ENCODE data around the gene OBSCN. TPM values are rescaled to one million over a fixed set of nuclear protein-coding genes. Genes with fewer than 3 reads are reported as not detected.

OBSCN gene
- total and polyA plus RNA-seq, 11 donors, result 155 to 524 (median 354) TPM

DNA sequence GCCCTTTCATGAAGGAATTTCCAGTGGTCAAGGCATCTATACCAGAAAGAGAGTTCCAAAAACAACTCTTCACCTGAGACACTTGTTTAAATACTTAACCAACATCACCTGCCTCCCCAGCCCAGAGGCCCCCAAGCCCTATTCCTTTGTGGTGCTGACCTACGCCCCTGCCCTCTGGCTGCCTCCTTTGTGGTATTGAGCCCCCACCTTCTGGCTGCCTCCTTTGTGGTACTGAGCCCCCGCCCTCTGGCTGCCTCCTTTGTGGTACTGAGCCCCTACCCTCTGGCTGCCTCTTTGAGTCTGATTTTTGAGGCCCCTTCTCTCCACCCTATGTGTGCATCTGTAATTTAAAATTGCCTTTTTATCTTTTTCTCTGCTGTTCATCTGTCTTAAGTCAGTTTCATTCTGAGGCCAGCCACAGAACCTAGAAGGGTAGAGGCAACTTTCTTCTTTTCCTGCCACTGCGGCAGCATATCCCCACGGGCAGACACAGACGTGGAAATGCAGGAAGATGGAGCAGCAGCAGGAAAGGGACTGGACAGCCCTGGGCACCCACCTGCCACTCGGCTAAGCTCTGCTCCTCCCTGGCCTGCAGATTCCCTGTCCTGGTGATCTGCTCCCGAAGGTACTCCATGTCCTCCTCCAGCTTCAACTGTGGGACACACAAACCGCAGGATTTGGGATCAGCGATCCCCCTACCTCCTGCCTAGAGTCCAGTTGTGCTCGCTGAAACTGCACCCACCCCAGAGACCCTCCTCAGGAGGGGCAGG lies 205.6 kb downstream of the OBSCN start:
- peaks cover 0 to 4% (median 0%) of the 10 kb centered on the region in 9 donors for H3K36me3 ChIP-seq
- H3K4me1 ChIP-seq, result peaks cover 3 to 25% (median 13%) of the 10 kb centered on the region in 12 donors
- TF ChIP-seq, protein P1, sequence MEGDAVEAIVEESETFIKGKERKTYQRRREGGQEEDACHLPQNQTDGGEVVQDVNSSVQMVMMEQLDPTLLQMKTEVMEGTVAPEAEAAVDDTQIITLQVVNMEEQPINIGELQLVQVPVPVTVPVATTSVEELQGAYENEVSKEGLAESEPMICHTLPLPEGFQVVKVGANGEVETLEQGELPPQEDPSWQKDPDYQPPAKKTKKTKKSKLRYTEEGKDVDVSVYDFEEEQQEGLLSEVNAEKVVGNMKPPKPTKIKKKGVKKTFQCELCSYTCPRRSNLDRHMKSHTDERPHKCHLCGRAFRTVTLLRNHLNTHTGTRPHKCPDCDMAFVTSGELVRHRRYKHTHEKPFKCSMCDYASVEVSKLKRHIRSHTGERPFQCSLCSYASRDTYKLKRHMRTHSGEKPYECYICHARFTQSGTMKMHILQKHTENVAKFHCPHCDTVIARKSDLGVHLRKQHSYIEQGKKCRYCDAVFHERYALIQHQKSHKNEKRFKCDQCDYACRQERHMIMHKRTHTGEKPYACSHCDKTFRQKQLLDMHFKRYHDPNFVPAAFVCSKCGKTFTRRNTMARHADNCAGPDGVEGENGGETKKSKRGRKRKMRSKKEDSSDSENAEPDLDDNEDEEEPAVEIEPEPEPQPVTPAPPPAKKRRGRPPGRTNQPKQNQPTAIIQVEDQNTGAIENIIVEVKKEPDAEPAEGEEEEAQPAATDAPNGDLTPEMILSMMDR (IDR thresholded peaks at IDR 0.05), result no peak
- no peak for TF ChIP-seq POLR2A (IDR thresholded peaks at IDR 0.05)
- 87 to 90% (median 88%) methylated on average over 9 to 10 of the region's 10 CpGs for WGBS, 4 donors
- H3K27me3 ChIP-seq, result peaks cover 0 to 35% (median 24%) of the 10 kb centered on the region in 9 donors
- intact Hi-C loops (cut with DNase I), result no loop called here
- no peaks in the 10 kb centered on the region for H3K9me3 ChIP-seq
- H3K4me3 ChIP-seq, result no peak overlapping the region
- no peak overlapping the region for H3K27ac ChIP-seq
- peak in 1 of 5 donors; percentile 6 for DNase-seq
- no peak for ATAC-seq

DNA sequence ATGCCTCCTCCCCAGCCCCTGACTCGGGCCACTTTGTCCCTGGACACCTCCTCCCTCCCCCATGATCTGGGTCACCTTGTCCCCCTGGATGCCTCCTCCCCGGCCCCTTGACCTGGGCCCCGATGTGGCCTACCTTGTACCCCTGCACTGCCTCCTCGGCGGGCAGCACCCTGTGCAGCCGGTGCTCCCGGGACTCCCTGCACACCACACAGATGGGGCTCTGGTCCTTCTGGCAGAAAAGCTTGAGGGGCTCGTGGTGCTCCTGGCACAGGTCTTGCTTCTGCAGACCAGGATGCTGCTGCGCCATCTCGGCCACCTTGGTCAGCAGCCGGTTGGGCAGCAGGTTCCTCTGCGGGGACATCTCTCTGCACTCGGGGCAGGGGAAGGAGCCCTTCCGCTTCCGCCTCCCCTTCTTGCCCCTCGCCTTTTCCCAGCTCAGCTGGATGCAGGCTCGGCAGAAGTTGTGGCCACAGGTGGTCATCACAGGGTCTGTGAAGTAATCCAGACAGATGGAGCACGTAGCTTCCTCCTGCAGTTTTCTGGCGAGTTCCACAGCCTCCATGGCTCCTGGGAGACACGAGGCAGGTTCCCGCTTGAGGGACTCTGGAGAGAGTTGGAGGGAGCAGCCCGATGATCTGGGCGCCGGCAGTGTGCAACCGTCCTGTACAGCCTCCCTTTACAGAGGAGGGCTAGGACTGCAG lies 206.8 kb downstream of the OBSCN start:
- peak in 2 of 4 donors; percentile 3 to 9 for ATAC-seq
- H3K27me3 ChIP-seq, result peaks cover 0 to 37% (median 26%) of the 10 kb centered on the region in 9 donors

DNA sequence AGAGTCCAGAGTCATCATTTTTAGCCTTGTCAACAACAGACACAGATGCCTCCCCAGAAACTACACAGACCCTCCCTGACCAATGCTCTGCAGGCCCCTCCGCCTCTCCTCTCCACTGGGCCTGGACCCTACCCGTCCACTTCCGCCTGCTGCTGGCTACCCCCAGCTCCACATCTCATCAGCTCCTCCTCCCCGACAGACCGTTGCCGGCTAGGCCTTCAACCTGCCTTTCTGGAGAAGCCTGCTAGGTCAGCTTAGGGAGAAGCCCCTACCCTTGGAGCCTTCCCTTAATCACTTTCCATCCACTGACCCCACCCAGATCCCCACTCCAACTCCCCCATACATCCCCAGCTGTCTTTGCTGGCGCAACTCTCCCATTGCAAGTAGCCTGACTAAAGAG lies 207.4 kb downstream of the OBSCN start:
- Histone ChIP-seq H3K4me3 (no peak overlapping the region), H3K27ac (no peak overlapping the region), H3K4me1 (peaks cover 3 to 22% (median 13%) of the 10 kb centered on the region in 12 donors), H3K27me3 (peaks cover 0 to 37% (median 26%) of the 10 kb centered on the region in 9 donors), H3K36me3 (peaks cover 0 to 4% (median 0%) of the 10 kb centered on the region in 9 donors), H3K9me3 (no peaks in the 10 kb centered on the region)
- DNase-seq (no peak), ATAC-seq (peak in 1 of 4 donors; percentile 21)
- 54 to 67% (median 57%) methylated on average over 7 of the region's 7 CpGs for WGBS, 4 donors
- intact Hi-C loops (cut with DNase I), result no loop called here
- TF ChIP-seq POLR2A (IDR thresholded peaks at IDR 0.05), result no peak
- TF ChIP-seq, protein P1 (IDR thresholded peaks at IDR 0.05), result no peak

More for the DNA sequence above, 206.8 kb downstream of the OBSCN start:
- Histone ChIP-seq H3K27ac (no peak overlapping the region), H3K4me3 (no peak overlapping the region), H3K36me3 (peaks cover 0 to 4% (median 0%) of the 10 kb centered on the region in 9 donors), H3K4me1 (peaks cover 3 to 22% (median 13%) of the 10 kb centered on the region in 12 donors), H3K9me3 (no peaks in the 10 kb centered on the region)
- DNase-seq, result no peak
- intact Hi-C loops (cut with DNase I), result no loop called here
- TF ChIP-seq POLR2A (IDR thresholded peaks at IDR 0.05), result no peak
- TF ChIP-seq, protein P1 (IDR thresholded peaks at IDR 0.05), result no peak
- WGBS, 4 donors, result 73 to 81% (median 77%) methylated on average over 18 to 25 of the region's 25 CpGs

DNA sequence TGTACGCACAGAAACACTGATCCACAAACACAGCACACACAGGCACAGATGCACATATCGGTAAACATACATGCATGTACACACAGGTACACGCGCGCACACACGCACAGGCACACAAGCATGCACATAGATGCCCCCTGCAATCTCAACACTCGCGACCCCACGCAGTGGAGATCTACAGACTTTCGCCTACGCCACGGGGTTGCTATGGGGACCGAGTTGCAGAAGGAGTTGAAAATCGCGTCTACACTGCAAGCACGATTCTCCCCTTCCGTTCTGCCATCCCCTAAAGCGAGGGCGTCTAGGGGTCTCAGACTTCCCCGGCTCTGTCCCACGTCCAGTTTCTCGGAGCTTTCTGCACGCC lies 208.0 kb downstream of the OBSCN start:
- Histone ChIP-seq H3K27ac (peak overlapping the region in 1 of 12 donors; percentile 9), H3K36me3 (peaks cover 0 to 3% (median 0%) of the 10 kb centered on the region in 9 donors), H3K27me3 (peaks cover 0 to 37% (median 26%) of the 10 kb centered on the region in 9 donors), H3K4me3 (peak overlapping the region; percentile 15 to 56 (median 50)), H3K4me1 (peaks cover 3 to 22% (median 13%) of the 10 kb centered on the region in 12 donors), H3K9me3 (no peaks in the 10 kb centered on the region)
- intact Hi-C loops (cut with DNase I), result no loop called here
- ATAC-seq (no peak), DNase-seq (no peak)
- no peak for TF ChIP-seq POLR2A (IDR thresholded peaks at IDR 0.05)
- TF ChIP-seq, protein P1 (IDR thresholded peaks at IDR 0.05), result no peak
- WGBS, 4 donors, result 15 to 30% (median 20%) methylated on average over 19 to 23 of the region's 23 CpGs

All from heart left ventricle (tissue), 16 donors.